CD14-positive monocyte (primary cell): ENCODE data around the gene BMI1. TPM values are rescaled to one million over a fixed set of nuclear protein-coding genes. Genes with fewer than 3 reads are reported as not detected.

Experiments used
- DNase-seq, 3 donors: peaks; one replicate each; pipeline ENCODE4 v3.0.0-alpha.2; 2011 to 2022
- H2AFZ ChIP-seq: 2 replicates; pipeline ENCODE4 v1.6.0; 2012; ENCODE audit warnings: mild to moderate bottlenecking, low read depth, low read length, inconsistent platforms; ENCODE audit not compliant: insufficient read depth, poor library complexity, severe bottlenecking
- H3K27ac ChIP-seq, 2 donors: 1 replicate in 1 of 2; 2 replicates in 1 of 2; pipeline ENCODE4 v1.5.1; 2012 to 2013; ENCODE audit warnings: low read length in 2 of 2, control low read depth in 1 of 2, inconsistent platforms in 1 of 2, low read depth in 1 of 2, mild to moderate bottlenecking in 1 of 2
- H3K27me3 ChIP-seq, 2 donors: one replicate each; pipeline versions ENCODE4 v1.6.0 to v1.6.1; 2011 to 2013; ENCODE audit warnings: low read length in 2 of 2; ENCODE audit not compliant: control insufficient read depth in 2 of 2, insufficient read depth in 2 of 2
- H3K36me3 ChIP-seq, 2 donors: replicated peaks in 1 of 2; 1 replicate in 1 of 2; 2 replicates in 1 of 2; pipeline versions ENCODE4 v1.5.1 to v1.6.1; 2012 to 2013; ENCODE audit warnings: low read length in 2 of 2, control low read depth in 1 of 2, inconsistent platforms in 1 of 2, mild to moderate bottlenecking in 1 of 2; ENCODE audit not compliant: insufficient read depth in 2 of 2, control insufficient read depth in 1 of 2
- H3K4me1 ChIP-seq, 2 donors: 1 replicate in 1 of 2; 2 replicates in 1 of 2; pipeline versions ENCODE4 v1.5.1 to v1.6.1; 2012 to 2013; ENCODE audit warnings: low read length in 2 of 2, control low read depth in 1 of 2, inconsistent platforms in 1 of 2, mild to moderate bottlenecking in 1 of 2, moderate library complexity in 1 of 2; ENCODE audit not compliant: insufficient read depth in 2 of 2, control insufficient read depth in 1 of 2
- H3K4me2 ChIP-seq: replicated peaks from 2 replicates; pipeline ENCODE3; 2012; ENCODE audit warnings: low read length, moderate library complexity, mild to moderate bottlenecking; ENCODE audit not compliant: poor library complexity, severe bottlenecking; ENCODE audit errors: extremely low read depth
- H3K4me3 ChIP-seq, 3 experiments: fragments of 200-600 bp in 1 of 3; sonication (generic) in 1 of 3; replicated peaks in 1 of 3; 1 replicate in 2 of 3; 2 replicates in 1 of 3; pipeline ENCODE4 v1.5.1; 2011 to 2013; ENCODE audit warnings: low read length in 3 of 3, mild to moderate bottlenecking in 3 of 3, control low read depth in 2 of 3, low read depth in 2 of 3, inconsistent platforms in 1 of 3, moderate library complexity in 1 of 3
- H3K79me2 ChIP-seq: 2 replicates; pipeline ENCODE4 v1.6.0; 2012; ENCODE audit warnings: mild to moderate bottlenecking, control low read depth, inconsistent platforms, low read length, moderate library complexity; ENCODE audit not compliant: insufficient read depth
- H3K9ac ChIP-seq: 2 replicates; pipeline ENCODE4 v1.6.0; 2017; ENCODE audit warnings: low read length, mild to moderate bottlenecking; ENCODE audit not compliant: insufficient read depth, poor library complexity, severe bottlenecking
- H3K9me3 ChIP-seq, 2 donors: replicated peaks in 1 of 2; 1 replicate in 1 of 2; 2 replicates in 1 of 2; pipeline versions ENCODE4 v1.5.1 to v1.6.1; 2012 to 2013; ENCODE audit warnings: low read length in 2 of 2, control low read depth in 1 of 2; ENCODE audit not compliant: control insufficient read depth in 1 of 2, insufficient read depth in 1 of 2
- H4K20me1 ChIP-seq: 2 replicates; pipeline ENCODE4 v1.6.0; 2012; ENCODE audit warnings: mild to moderate bottlenecking, low read length, control low read depth, moderate library complexity; ENCODE audit not compliant: insufficient read depth
- H3K27ac Mint-ChIP-seq, 7 donors: one replicate each; pipeline ENCODE4 v1.8.0; 2020; ENCODE audit warnings: mild to moderate bottlenecking in 7 of 7, mixed read lengths in 7 of 7, moderate library complexity in 6 of 7, inconsistent platforms in 2 of 7
- H3K27me3 Mint-ChIP-seq, 3 donors: one replicate each; pipeline ENCODE4 v1.8.0; 2021 to 2022; ENCODE audit warnings: low read depth in 3 of 3, mild to moderate bottlenecking in 3 of 3, mixed read lengths in 3 of 3, moderate library complexity in 3 of 3, inconsistent platforms in 1 of 3
- H3K36me3 Mint-ChIP-seq, 2 donors: one replicate each; pipeline ENCODE4 v1.8.0; 2020; ENCODE audit warnings: mixed read lengths in 2 of 2, inconsistent platforms in 1 of 2, mild to moderate bottlenecking in 1 of 2
- H3K4me1 Mint-ChIP-seq: one replicate; pipeline ENCODE4 v1.8.0; 2020; ENCODE audit warnings: mild to moderate bottlenecking, mixed read lengths
- H3K4me3 Mint-ChIP-seq, 2 donors: one replicate each; pipeline ENCODE4 v1.8.0; 2020; ENCODE audit warnings: mild to moderate bottlenecking in 2 of 2, mixed read lengths in 2 of 2, moderate library complexity in 1 of 2
- H3K9me3 Mint-ChIP-seq, 7 donors: one replicate each; pipeline ENCODE4 v1.8.0; 2020 to 2022; ENCODE audit warnings: mixed read lengths in 7 of 7, mild to moderate bottlenecking in 6 of 7, moderate library complexity in 6 of 7, inconsistent platforms in 2 of 7
- WGBS: methylation state at CpG from one replicate; pipeline ENCODE4 v1.1.5; 2013; ENCODE audit warnings: missing lambda C conversion rate; ENCODE audit not compliant: insufficient coverage; 5-methylcytosine and 5-hydroxymethylcytosine counted together
- intact Hi-C, 2 donors: fragments of 100-400 bp; cut with micrococcal nuclease; formaldehyde crosslinking; loops; one replicate each; pipeline versions ENCODE4 v1.15.0 to v1.15.1; 2023
- polyA plus RNA-seq, 3 donors: library from polyadenylated mRNA; depleted of rRNA in 1 of 3; unstranded in 2 of 3; stranded (reverse) in 1 of 3; fragments of 300-500 nt in 2 of 3; fragments of >200 nt in 1 of 3; fragmentation: Illumina TruSeq in 2 of 3; gene quantifications; 1 replicate in 2 of 3; 2 replicates in 1 of 3; pipeline ENCODE4 v1.2.3, GENCODE V29; 2012 to 2021
- TF ChIP-seq, protein P1 (sequence below): fragments of 200-600 bp; IDR thresholded peaks from one replicate; pipeline ENCODE4 v1.8.0; 2022; ENCODE audit warnings: antibody characterized with exemption, mild to moderate bottlenecking

The BMI1 gene
- polyA plus RNA-seq, 3 donors = 7.5 to 11.9 (median 11.0) TPM

DNA sequence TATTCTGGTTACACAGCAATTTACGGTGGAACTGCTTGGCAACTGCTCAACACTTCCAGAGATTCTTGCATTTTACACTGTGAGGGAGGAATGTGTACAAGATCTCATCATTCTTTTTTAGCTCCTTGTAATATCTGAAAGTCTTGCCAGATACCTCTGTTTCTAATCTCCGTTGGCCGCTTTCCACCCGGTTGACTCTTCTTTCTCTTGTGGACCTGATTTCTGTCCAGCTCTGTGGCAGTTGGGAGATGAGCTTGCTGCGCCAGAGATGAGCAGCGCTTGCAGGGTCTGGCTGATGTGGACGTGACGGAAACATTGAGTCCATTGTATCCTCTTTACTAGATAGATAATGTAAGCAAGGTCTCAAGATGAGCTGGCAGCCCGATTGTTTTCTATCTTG, 52.0 kb downstream of the BMI1 start:
- no peaks in the 10 kb centered on the region for H3K36me3 ChIP-seq
- intact Hi-C loops = loop anchor here (10.0 kb wide), 1 partner anchor 62 kb away; no protein-coding TSS in a partner anchor
- Mint-ChIP-seq H3K4me3 (no peak overlapping the region), H3K9me3 (peaks cover 0 to 2% (median 0%) of the 10 kb centered on the region in 7 donors), H3K4me1 (peaks cover 21% of the 10 kb centered on the region), H3K27ac (peak overlapping the region in 1 of 7 donors; percentile 1), H3K36me3 (no peaks in the 10 kb centered on the region), H3K27me3 (no peaks in the 10 kb centered on the region)
- no peak overlapping the region for H3K27ac ChIP-seq
- no peak overlapping the region for H3K4me3 ChIP-seq
- H3K9me3 ChIP-seq = no peaks in the 10 kb centered on the region
- no peak overlapping the region for H3K9ac ChIP-seq
- TF ChIP-seq, protein P1, sequence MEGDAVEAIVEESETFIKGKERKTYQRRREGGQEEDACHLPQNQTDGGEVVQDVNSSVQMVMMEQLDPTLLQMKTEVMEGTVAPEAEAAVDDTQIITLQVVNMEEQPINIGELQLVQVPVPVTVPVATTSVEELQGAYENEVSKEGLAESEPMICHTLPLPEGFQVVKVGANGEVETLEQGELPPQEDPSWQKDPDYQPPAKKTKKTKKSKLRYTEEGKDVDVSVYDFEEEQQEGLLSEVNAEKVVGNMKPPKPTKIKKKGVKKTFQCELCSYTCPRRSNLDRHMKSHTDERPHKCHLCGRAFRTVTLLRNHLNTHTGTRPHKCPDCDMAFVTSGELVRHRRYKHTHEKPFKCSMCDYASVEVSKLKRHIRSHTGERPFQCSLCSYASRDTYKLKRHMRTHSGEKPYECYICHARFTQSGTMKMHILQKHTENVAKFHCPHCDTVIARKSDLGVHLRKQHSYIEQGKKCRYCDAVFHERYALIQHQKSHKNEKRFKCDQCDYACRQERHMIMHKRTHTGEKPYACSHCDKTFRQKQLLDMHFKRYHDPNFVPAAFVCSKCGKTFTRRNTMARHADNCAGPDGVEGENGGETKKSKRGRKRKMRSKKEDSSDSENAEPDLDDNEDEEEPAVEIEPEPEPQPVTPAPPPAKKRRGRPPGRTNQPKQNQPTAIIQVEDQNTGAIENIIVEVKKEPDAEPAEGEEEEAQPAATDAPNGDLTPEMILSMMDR = no peak
- no peak overlapping the region for H3K4me2 ChIP-seq
- DNase-seq = no peak
- no peaks in the 10 kb centered on the region for H3K79me2 ChIP-seq
- peaks cover 14 to 19% of the 10 kb centered on the region in 2 donors for H3K4me1 ChIP-seq
- no peak overlapping the region for H2AFZ ChIP-seq
- no peaks in the 10 kb centered on the region for H4K20me1 ChIP-seq
- H3K27me3 ChIP-seq = no peaks in the 10 kb centered on the region
- 100% methylated on average over 4 of the region's 9 CpGs for WGBS

GRCh38 chr10:22374489-22375126, 53.7 kb downstream of the BMI1 start:
- no peaks in the 10 kb centered on the region for H4K20me1 ChIP-seq
- H3K9me3 ChIP-seq = no peaks in the 10 kb centered on the region
- TF ChIP-seq, protein P1 = no peak
- Mint-ChIP-seq H3K36me3 (no peaks in the 10 kb centered on the region), H3K27me3 (peaks cover 0 to 1% (median 0%) of the 10 kb centered on the region in 3 donors), H3K27ac (peak overlapping the region in 1 of 7 donors; percentile 25), H3K9me3 (peaks cover 0 to 2% (median 0%) of the 10 kb centered on the region in 7 donors), H3K4me3 (no peak overlapping the region), H3K4me1 (peaks cover 11% of the 10 kb centered on the region)
- no peak overlapping the region for H3K4me2 ChIP-seq
- no peaks in the 10 kb centered on the region for H3K36me3 ChIP-seq
- H3K9ac ChIP-seq = no peak overlapping the region
- peaks cover 6 to 9% of the 10 kb centered on the region in 2 donors for H3K4me1 ChIP-seq
- no peak overlapping the region for H3K27ac ChIP-seq
- no peaks in the 10 kb centered on the region for H3K79me2 ChIP-seq
- intact Hi-C loops = loop anchor here (10.0 kb wide), 1 partner anchor 60 kb away; no protein-coding TSS in a partner anchor
- H2AFZ ChIP-seq = no peak overlapping the region
- H3K27me3 ChIP-seq = no peaks in the 10 kb centered on the region
- WGBS = no CpG with 5 or more reads among the region's 3 CpGs
- no peak overlapping the region for H3K4me3 ChIP-seq
- peak in 2 of 3 donors; percentile 13 to 28 for DNase-seq
